ENCODE data around the gene ZDHHC6. TPM values are rescaled to one million over a fixed set of nuclear protein-coding genes. Genes with fewer than 3 reads are reported as not detected.

Gene ZDHHC6
- total and polyA plus RNA-seq, 10 of the 15 experiments (the other 5 are each of a cell fraction or from before 2014, with no cell fraction given): 23.8 to 59.4 (median 35.6) TPM

DNA sequence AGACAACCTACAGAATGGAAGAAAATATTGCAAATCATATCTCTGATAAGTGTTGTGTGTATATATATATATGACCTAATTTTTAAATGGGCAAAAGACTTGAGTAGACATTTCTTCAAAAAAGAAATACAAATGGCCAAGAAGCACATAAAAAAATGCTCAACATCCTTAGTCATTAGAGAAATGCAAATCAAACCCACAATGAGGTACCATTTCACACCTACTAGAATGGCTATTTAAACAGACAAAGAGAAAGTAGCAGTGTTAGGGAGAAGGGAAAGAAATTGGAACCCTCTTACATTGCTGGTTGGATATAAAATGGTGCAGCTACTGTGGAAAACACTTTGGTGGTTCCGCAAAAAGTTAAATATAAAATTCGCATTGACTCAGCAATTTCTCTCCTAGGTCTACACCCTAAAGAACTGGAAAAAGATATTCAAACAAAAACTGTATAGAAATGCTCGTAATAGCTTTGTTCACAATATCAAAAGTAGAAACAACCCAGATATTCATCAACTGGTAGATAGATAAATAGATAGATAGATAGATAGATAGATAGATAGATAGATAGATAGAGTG lies 56.5 kb downstream of the ZDHHC6 start (continued):
- TF ChIP-seq, protein P1, sequence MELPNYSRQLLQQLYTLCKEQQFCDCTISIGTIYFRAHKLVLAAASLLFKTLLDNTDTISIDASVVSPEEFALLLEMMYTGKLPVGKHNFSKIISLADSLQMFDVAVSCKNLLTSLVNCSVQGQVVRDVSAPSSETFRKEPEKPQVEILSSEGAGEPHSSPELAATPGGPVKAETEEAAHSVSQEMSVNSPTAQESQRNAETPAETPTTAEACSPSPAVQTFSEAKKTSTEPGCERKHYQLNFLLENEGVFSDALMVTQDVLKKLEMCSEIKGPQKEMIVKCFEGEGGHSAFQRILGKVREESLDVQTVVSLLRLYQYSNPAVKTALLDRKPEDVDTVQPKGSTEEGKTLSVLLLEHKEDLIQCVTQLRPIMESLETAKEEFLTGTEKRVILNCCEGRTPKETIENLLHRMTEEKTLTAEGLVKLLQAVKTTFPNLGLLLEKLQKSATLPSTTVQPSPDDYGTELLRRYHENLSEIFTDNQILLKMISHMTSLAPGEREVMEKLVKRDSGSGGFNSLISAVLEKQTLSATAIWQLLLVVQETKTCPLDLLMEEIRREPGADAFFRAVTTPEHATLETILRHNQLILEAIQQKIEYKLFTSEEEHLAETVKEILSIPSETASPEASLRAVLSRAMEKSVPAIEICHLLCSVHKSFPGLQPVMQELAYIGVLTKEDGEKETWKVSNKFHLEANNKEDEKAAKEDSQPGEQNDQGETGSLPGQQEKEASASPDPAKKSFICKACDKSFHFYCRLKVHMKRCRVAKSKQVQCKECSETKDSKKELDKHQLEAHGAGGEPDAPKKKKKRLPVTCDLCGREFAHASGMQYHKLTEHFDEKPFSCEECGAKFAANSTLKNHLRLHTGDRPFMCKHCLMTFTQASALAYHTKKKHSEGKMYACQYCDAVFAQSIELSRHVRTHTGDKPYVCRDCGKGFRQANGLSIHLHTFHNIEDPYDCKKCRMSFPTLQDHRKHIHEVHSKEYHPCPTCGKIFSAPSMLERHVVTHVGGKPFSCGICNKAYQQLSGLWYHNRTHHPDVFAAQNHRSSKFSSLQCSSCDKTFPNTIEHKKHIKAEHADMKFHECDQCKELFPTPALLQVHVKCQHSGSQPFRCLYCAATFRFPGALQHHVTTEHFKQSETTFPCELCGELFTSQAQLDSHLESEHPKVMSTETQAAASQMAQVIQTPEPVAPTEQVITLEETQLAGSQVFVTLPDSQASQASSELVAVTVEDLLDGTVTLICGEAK (IDR thresholded peaks at IDR 0.05; ENCODE audit: borderline replicate concordance): no peak
- TF ChIP-seq, protein P2, sequence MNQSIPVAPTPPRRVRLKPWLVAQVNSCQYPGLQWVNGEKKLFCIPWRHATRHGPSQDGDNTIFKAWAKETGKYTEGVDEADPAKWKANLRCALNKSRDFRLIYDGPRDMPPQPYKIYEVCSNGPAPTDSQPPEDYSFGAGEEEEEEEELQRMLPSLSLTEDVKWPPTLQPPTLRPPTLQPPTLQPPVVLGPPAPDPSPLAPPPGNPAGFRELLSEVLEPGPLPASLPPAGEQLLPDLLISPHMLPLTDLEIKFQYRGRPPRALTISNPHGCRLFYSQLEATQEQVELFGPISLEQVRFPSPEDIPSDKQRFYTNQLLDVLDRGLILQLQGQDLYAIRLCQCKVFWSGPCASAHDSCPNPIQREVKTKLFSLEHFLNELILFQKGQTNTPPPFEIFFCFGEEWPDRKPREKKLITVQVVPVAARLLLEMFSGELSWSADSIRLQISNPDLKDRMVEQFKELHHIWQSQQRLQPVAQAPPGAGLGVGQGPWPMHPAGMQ (IDR thresholded peaks at IDR 0.05; ENCODE audit: borderline replicate concordance): no peak
- peak; percentile 24; the same call in 1 of the 2 replicates for TF ChIP-seq RUNX3 (IDR thresholded peaks at IDR 0.05; ENCODE audit: low read length)
- no peak for TF ChIP-seq SMAD5 (IDR thresholded peaks at IDR 0.05; ENCODE audit: low read depth)
- TF ChIP-seq, protein P3, sequence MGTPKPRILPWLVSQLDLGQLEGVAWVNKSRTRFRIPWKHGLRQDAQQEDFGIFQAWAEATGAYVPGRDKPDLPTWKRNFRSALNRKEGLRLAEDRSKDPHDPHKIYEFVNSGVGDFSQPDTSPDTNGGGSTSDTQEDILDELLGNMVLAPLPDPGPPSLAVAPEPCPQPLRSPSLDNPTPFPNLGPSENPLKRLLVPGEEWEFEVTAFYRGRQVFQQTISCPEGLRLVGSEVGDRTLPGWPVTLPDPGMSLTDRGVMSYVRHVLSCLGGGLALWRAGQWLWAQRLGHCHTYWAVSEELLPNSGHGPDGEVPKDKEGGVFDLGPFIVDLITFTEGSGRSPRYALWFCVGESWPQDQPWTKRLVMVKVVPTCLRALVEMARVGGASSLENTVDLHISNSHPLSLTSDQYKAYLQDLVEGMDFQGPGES (IDR thresholded peaks at IDR 0.05): no peak
- no peak for TF ChIP-seq BACH1 (IDR thresholded peaks at IDR 0.05; ENCODE audit: borderline replicate concordance)
- TF ChIP-seq IRF4 (IDR thresholded peaks at IDR 0.05; ENCODE audit: low read depth, low read length): no peak
- no peak for TF ChIP-seq NR2F1 (conservative IDR thresholded peaks at IDR 0.05)
- TF ChIP-seq SIX5 (IDR thresholded peaks at IDR 0.05; ENCODE audit: low read depth, low read length, severe bottlenecking): no peak
- no peak for TF ChIP-seq NR2C2 (IDR thresholded peaks at IDR 0.05; ENCODE audit: borderline replicate concordance, control insufficient read depth, insufficient read length, low read depth)
- TF ChIP-seq, protein P4, sequence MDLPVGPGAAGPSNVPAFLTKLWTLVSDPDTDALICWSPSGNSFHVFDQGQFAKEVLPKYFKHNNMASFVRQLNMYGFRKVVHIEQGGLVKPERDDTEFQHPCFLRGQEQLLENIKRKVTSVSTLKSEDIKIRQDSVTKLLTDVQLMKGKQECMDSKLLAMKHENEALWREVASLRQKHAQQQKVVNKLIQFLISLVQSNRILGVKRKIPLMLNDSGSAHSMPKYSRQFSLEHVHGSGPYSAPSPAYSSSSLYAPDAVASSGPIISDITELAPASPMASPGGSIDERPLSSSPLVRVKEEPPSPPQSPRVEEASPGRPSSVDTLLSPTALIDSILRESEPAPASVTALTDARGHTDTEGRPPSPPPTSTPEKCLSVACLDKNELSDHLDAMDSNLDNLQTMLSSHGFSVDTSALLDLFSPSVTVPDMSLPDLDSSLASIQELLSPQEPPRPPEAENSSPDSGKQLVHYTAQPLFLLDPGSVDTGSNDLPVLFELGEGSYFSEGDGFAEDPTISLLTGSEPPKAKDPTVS (IDR thresholded peaks at IDR 0.05; ENCODE audit: low read depth, low read length): no peak
- TF ChIP-seq POU2F2 (IDR thresholded peaks at IDR 0.05; ENCODE audit: borderline replicate concordance, low read depth, low read length): peak; percentile 63; the same call in 1 of the 3 replicates
- TF ChIP-seq SPI1 (IDR thresholded peaks at IDR 0.05; ENCODE audit: borderline replicate concordance, insufficient read depth, low read depth, low read length): no peak
- TF ChIP-seq SMARCA5 (IDR thresholded peaks at IDR 0.05): no peak
- no peak for TF ChIP-seq CHD2 (IDR thresholded peaks at IDR 0.05; ENCODE audit: borderline replicate concordance, low read depth, low read length)
- TF ChIP-seq, protein P5, sequence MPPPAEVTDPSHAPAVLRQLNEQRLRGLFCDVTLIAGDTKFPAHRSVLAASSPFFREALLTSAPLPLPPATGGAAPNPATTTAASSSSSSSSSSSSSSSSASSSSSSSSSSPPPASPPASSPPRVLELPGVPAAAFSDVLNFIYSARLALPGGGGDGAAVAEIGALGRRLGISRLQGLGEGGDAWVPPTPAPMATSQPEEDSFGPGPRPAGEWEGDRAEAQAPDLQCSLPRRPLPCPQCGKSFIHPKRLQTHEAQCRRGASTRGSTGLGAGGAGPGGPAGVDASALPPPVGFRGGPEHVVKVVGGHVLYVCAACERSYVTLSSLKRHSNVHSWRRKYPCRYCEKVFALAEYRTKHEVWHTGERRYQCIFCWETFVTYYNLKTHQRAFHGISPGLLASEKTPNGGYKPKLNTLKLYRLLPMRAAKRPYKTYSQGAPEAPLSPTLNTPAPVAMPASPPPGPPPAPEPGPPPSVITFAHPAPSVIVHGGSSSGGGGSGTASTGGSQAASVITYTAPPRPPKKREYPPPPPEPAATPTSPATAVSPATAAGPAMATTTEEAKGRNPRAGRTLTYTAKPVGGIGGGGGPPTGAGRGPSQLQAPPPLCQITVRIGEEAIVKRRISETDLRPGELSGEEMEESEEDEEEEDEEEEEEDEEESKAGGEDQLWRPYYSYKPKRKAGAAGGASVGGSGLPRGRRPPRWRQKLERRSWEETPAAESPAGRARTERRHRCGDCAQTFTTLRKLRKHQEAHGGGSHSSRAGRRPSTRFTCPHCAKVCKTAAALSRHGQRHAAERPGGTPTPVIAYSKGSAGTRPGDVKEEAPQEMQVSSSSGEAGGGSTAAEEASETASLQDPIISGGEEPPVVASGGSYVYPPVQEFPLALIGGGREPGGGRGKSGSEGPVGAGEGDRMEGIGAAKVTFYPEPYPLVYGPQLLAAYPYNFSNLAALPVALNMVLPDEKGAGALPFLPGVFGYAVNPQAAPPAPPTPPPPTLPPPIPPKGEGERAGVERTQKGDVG (CRISPR knock-in tag; IDR thresholded peaks at IDR 0.05): no peak
- TF ChIP-seq, protein P6, sequence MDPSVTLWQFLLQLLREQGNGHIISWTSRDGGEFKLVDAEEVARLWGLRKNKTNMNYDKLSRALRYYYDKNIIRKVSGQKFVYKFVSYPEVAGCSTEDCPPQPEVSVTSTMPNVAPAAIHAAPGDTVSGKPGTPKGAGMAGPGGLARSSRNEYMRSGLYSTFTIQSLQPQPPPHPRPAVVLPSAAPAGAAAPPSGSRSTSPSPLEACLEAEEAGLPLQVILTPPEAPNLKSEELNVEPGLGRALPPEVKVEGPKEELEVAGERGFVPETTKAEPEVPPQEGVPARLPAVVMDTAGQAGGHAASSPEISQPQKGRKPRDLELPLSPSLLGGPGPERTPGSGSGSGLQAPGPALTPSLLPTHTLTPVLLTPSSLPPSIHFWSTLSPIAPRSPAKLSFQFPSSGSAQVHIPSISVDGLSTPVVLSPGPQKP (IDR thresholded peaks at IDR 0.05; ENCODE audit: low read depth, low read length): no peak
- peak; percentile 59; the same call in 1 of the 2 replicates for TF ChIP-seq ATF7 (IDR thresholded peaks at IDR 0.05; ENCODE audit: low read depth)
